Stimulated activated CD8-positive, alpha-beta memory T cell treated with anti-CD3 and anti-CD28 coated beads, Interleukin-12 subunit alpha, Interleukin-12 subunit beta, amount 100 ng/mL, for 24 hours (primary cell): ENCODE data around the gene RNF5.
"Not testable (repeated sequence)": the region's sequence is repeated elsewhere in the genome, so short reads cannot be mapped to it uniquely, and the experiment has no call there.

Source experiments
- DNase-seq: peaks from one replicate; pipeline ENCODE4 v3.0.0-alpha.2; 2020; ENCODE audit errors: extremely low read depth

The RNF5 gene

GRCh38 chr6:32210191-32210601 is 32.0 kb downstream of the RNF5 start:
- DNase-seq, result no peak

GRCh38 chr6:32211432-32211831 is 33.2 kb downstream of the RNF5 start:
- DNase-seq, result not testable (repeated sequence)

GRCh38 chr6:32212076-32212760 is 34.0 kb downstream of the RNF5 start:
- no peak for DNase-seq

- no peak for DNase-seq
Observed at GRCh38 chr6:32213649-32214048, 35.4 kb downstream of the RNF5 start.

GRCh38 chr6:32214126-32214525 is 35.9 kb downstream of the RNF5 start:
- DNase-seq, result no peak

GRCh38 chr6:32215617-32216016 is 37.4 kb downstream of the RNF5 start:
- no peak for DNase-seq

- no peak for DNase-seq
Observed at GRCh38 chr6:32216285-32216684, 38.1 kb downstream of the RNF5 start.

- no peak for DNase-seq
Observed at GRCh38 chr6:32216998-32217397, 38.8 kb downstream of the RNF5 start.

GRCh38 chr6:32218167-32218566 is 40.0 kb downstream of the RNF5 start:
- DNase-seq, result no peak

GRCh38 chr6:32220021-32220420 is 41.8 kb downstream of the RNF5 start:
- no peak for DNase-seq

GRCh38 chr6:32222333-32223230 is 44.4 kb downstream of the RNF5 start:
- DNase-seq, result no peak

- no peak for DNase-seq
Observed at GRCh38 chr6:32223258-32224235, 45.3 kb downstream of the RNF5 start, which contains the start of gene NOTCH4. NOTCH4 (minus strand) TSS chr6:32224067; CDS start chr6:32223928, 139 bp downstream.

- no peak for DNase-seq
Observed at GRCh38 chr6:32224696-32225095, 46.5 kb downstream of the RNF5 start.

GRCh38 chr6:32226434-32226833 is 48.2 kb downstream of the RNF5 start:
- DNase-seq, result no peak
